IMR-90 (cell line): ENCODE data around the gene PRKCH. TPM values are rescaled to one million over a fixed set of nuclear protein-coding genes. Genes with fewer than 3 reads are reported as not detected.
A peak's percentile ranks its signal among the peaks of the same experiment; 100 is the strongest.

Experiments
- ATAC-seq: fragments of 200-7000 bp; cut with Tn5 transposase; 2 replicates; pipeline ENCODE4 v1.9.1; 2020; ENCODE audit warnings: low read depth, mild to moderate bottlenecking, moderate library complexity
- BruUV-seq: library from RNA; stranded (reverse); fragments of 400-500 nt; replicated peaks from 2 replicates; lab custom pipeline; 2021; lab: Mats Ljungman, UMichigan
- CTCF ChIA-PET: fragments of 300-600 bp; formaldehyde crosslinking; extraction: SDS; loops from one replicate; lab custom pipeline; 2021; ENCODE audit warnings: antibody characterized with exemption; lab: Yijun Ruan, JAX
- POLR2A ChIA-PET: fragments of 300-600 bp; sonication (Branson Sonifier 250); formaldehyde crosslinking; loops from one replicate; lab custom pipeline; 2022; ENCODE audit warnings: antibody characterized with exemption; ENCODE audit not compliant: unreplicated experiment; lab: Charles Lee
- DNase-seq: peaks from one replicate; pipeline ENCODE4 v3.0.0; 2013
- H2AFZ ChIP-seq: replicated peaks from 2 replicates; pipeline ENCODE3; 2013; ENCODE audit warnings: low read length, mild to moderate bottlenecking; ENCODE audit not compliant: poor library complexity
- H2AK5ac ChIP-seq: 2 replicates; pipeline ENCODE4 v1.6.1; 2013; ENCODE audit warnings: low read depth, low read length, inconsistent platforms
- H2AK9ac ChIP-seq: replicated peaks from 2 replicates; pipeline ENCODE3; 2013; ENCODE audit warnings: mild to moderate bottlenecking, low read depth, low read length, moderate library complexity; ENCODE audit not compliant: poor library complexity
- H2BK120ac ChIP-seq: 2 replicates; pipeline ENCODE4 v1.6.1; 2013; ENCODE audit warnings: low read depth, low read length, inconsistent platforms
- H2BK15ac ChIP-seq: 3 replicates; pipeline ENCODE4 v1.6.1; 2013; ENCODE audit warnings: low read depth, low read length, inconsistent platforms
- H2BK20ac ChIP-seq: 2 replicates; pipeline ENCODE4 v1.6.1; 2013; ENCODE audit warnings: low read depth, mild to moderate bottlenecking, inconsistent platforms, low read length, moderate library complexity
- H2BK5ac ChIP-seq: 2 replicates; pipeline ENCODE4 v1.6.1; 2013; ENCODE audit warnings: mild to moderate bottlenecking, low read depth, low read length, inconsistent platforms; ENCODE audit not compliant: poor library complexity, severe bottlenecking
- H3K14ac ChIP-seq: replicated peaks from 2 replicates; pipeline ENCODE4 v1.6.1; 2013; ENCODE audit warnings: low read depth, low read length, inconsistent platforms
- H3K18ac ChIP-seq: 2 replicates; pipeline ENCODE4 v1.6.1; 2013; ENCODE audit warnings: low read depth, low read length, control low read depth
- H3K23ac ChIP-seq: 2 replicates; pipeline ENCODE4 v1.6.1; 2013; ENCODE audit warnings: low read depth, low read length, inconsistent platforms
- H3K27ac ChIP-seq: 2 replicates; pipeline ENCODE4 v1.5.1; 2013; ENCODE audit warnings: mild to moderate bottlenecking, control low read depth, low read length; ENCODE audit not compliant: insufficient read depth
- H3K27me3 ChIP-seq: 2 replicates; pipeline ENCODE4 v1.6.1; 2013; ENCODE audit warnings: low read length; ENCODE audit not compliant: control insufficient read depth, insufficient read depth
- H3K36me3 ChIP-seq: 2 replicates; pipeline ENCODE4 v1.6.1; 2013; ENCODE audit warnings: low read length, mixed read lengths; ENCODE audit not compliant: control insufficient read depth, insufficient read depth
- H3K4ac ChIP-seq: 2 replicates; pipeline ENCODE4 v1.6.1; 2013; ENCODE audit warnings: low read depth, low read length, inconsistent platforms
- H3K4me1 ChIP-seq: 2 replicates; pipeline ENCODE4 v1.6.1; 2013; ENCODE audit warnings: low read length, mixed read lengths; ENCODE audit not compliant: control insufficient read depth, insufficient read depth
- H3K4me2 ChIP-seq: 2 replicates; pipeline ENCODE4 v1.6.1; 2013; ENCODE audit warnings: low read depth, mild to moderate bottlenecking, control low read depth, low read length, moderate library complexity
- H3K4me3 ChIP-seq: 2 replicates; pipeline ENCODE4 v1.5.1; 2013; ENCODE audit warnings: low read depth, mild to moderate bottlenecking, control low read depth, low read length, moderate library complexity; ENCODE audit not compliant: insufficient read depth
- H3K56ac ChIP-seq: 2 replicates; pipeline ENCODE4 v1.6.1; 2013; ENCODE audit warnings: low read length, inconsistent platforms; ENCODE audit not compliant: insufficient read depth; ENCODE audit errors: extremely low read depth
- H3K79me1 ChIP-seq, 2 experiments: 2 replicates each; pipeline ENCODE4 v1.6.1; 2013; ENCODE audit warnings: low read length in 2 of 2, inconsistent platforms in 1 of 2, low read depth in 1 of 2
- H3K9ac ChIP-seq: 2 replicates; pipeline ENCODE4 v1.6.1; 2013; ENCODE audit warnings: low read depth, low read length, control low read depth
- H3K9me1 ChIP-seq: 2 replicates; pipeline ENCODE4 v1.6.1; 2013; ENCODE audit warnings: low read length, inconsistent platforms; ENCODE audit not compliant: insufficient read depth
- H3K9me3 ChIP-seq: 2 replicates; pipeline ENCODE4 v1.6.1; 2013; ENCODE audit warnings: low read length; ENCODE audit not compliant: control insufficient read depth, insufficient read depth
- H4K20me1 ChIP-seq: 2 replicates; pipeline ENCODE4 v1.6.1; 2013; ENCODE audit warnings: low read length, inconsistent platforms; ENCODE audit not compliant: insufficient read depth
- H4K5ac ChIP-seq: 2 replicates; pipeline ENCODE4 v1.6.1; 2013; ENCODE audit warnings: mild to moderate bottlenecking, low read depth, low read length, control low read depth
- H4K8ac ChIP-seq, 2 experiments: 2 replicates each; pipeline ENCODE4 v1.6.1; 2013; ENCODE audit warnings: low read depth in 2 of 2, low read length in 2 of 2, control low read depth in 1 of 2, inconsistent platforms in 1 of 2
- H4K91ac ChIP-seq: 2 replicates; pipeline ENCODE4 v1.6.1; 2013; ENCODE audit warnings: low read depth, low read length, inconsistent platforms; ENCODE audit not compliant: insufficient read depth
- CHD1 ChIP-seq: IDR thresholded peaks from 2 replicates; pipeline ENCODE4 v1.6.1; 2012; ENCODE audit warnings: low read depth, low read length, improper control_type of control experiment
- MAZ ChIP-seq: IDR thresholded peaks from 2 replicates; pipeline ENCODE4 v1.6.1; 2012; ENCODE audit warnings: low read depth, mild to moderate bottlenecking, low read length, improper control_type of control experiment, moderate library complexity, borderline replicate concordance
- WGBS, 2 experiments: methylation state at CpG; one replicate each; pipeline versions ENCODE4 v1.1.5 to v1.1.7; 2013; ENCODE audit warnings: missing lambda C conversion rate in 2 of 2; ENCODE audit not compliant: insufficient read length in 1 of 2; ENCODE audit errors: extremely low coverage in 2 of 2; 5-methylcytosine and 5-hydroxymethylcytosine counted together
- dilution Hi-C: fragments of 300-500 bp; cut with HindIII; formaldehyde crosslinking; loops from one replicate; pipeline ENCODE4 v1.14.3; 2018; ENCODE audit warnings: low sequenced_read_pairs; ENCODE audit not compliant: unreplicated experiment
- in situ Hi-C: fragments of 300-500 bp; cut with MboI; formaldehyde crosslinking; loops from 3 replicates; pipeline ENCODE4 v1.14.3; 2019; ENCODE audit warnings: low sequenced_read_pairs, inconsistent platforms, mixed read lengths
- intact Hi-C: fragments of 100-400 bp; cut with micrococcal nuclease; formaldehyde crosslinking; loops from 2 replicates; pipeline ENCODE4 v1.10.0; 2022
- polyA plus RNA-seq, 3 experiments: library from polyadenylated mRNA; depleted of rRNA; stranded (reverse); fragments of >200 nt; gene quantifications; 2 replicates each; pipeline ENCODE4 v1.2.3, GENCODE V29; 2012; ENCODE audit warnings: low replicate concordance in 1 of 3
- total RNA-seq: library from RNA; depleted of rRNA; stranded (reverse); fragments of >200 nt; gene quantifications from 2 replicates; pipeline ENCODE4 v1.2.3, GENCODE V29; 2012

Gene PRKCH
- total and polyA plus RNA-seq, 2 of the 4 experiments (the other 2 are of a cell fraction) = 1.6 to 2.3 TPM

- peaks cover 41% of the 10 kb centered on the region for H3K4me1 ChIP-seq
- H3K79me1 ChIP-seq = 0 out of 4 replicates have a peak, but pooled peaks cover 0 to 3% of the 10 kb centered on the region in 2 experiments
- H2AFZ ChIP-seq = no peak overlapping the region
- H4K20me1 ChIP-seq = no peaks in the 10 kb centered on the region
- dilution Hi-C loops (no loop called here), in situ Hi-C loops (no loop called here), intact Hi-C loops (no loop called here)
- ATAC-seq (no peak), DNase-seq (no peak)
- H4K5ac ChIP-seq = peak overlapping the region; percentile 65
- ChIA-PET CTCF (interaction anchor here (1.1 kb wide), 1 partner anchor 15 kb away, joined by 3 read pairs; no protein-coding TSS in a partner anchor), POLR2A (interaction anchor here (0.6 kb wide), 1 partner anchor 93 kb away, joined by 3 read pairs; no protein-coding TSS in a partner anchor)
- peak overlapping the region; percentile 43 for H3K27ac ChIP-seq
- H3K18ac ChIP-seq = peak overlapping the region; percentile 74
- peak overlapping the region; percentile 87 for H2AK5ac ChIP-seq
- no peak overlapping the region for H2AK9ac ChIP-seq
- H2BK120ac ChIP-seq = peak overlapping the region; percentile 98; the same call in 1 of the 2 replicates
- H3K27me3 ChIP-seq = no peaks in the 10 kb centered on the region
- no peak overlapping the region for H3K56ac ChIP-seq
- 80% methylated on average over 1 of the region's 7 CpGs; no CpG with 5 or more reads in 1 of the 2 experiments for WGBS, 2 experiments
- no peaks in the 10 kb centered on the region for H3K9me3 ChIP-seq
- H2BK5ac ChIP-seq = peak overlapping the region; percentile 43
- BruUV-seq = no TSS peak
- peak overlapping the region; percentile 28; the same call in 1 of the 2 replicates for H3K9ac ChIP-seq
- H3K4me2 ChIP-seq = no peak overlapping the region
- H3K9me1 ChIP-seq = peaks cover 13% of the 10 kb centered on the region
- H2BK20ac ChIP-seq = peak overlapping the region; percentile 63; the same call in 1 of the 2 replicates
- H3K23ac ChIP-seq = 0 out of 2 replicates have a peak overlapping the region, but pooled peaks have one; percentile 50
- H3K14ac ChIP-seq = no peak overlapping the region; the same call in none of the 2 replicates
- H3K4me3 ChIP-seq = no peak overlapping the region
- H2BK15ac ChIP-seq = peak overlapping the region; percentile 84; the same call in 2 of the 3 replicates
- H4K91ac ChIP-seq = peak overlapping the region; percentile 73; the same call in 1 of the 2 replicates
- peak overlapping the region; percentile 72 for H3K4ac ChIP-seq
- H3K36me3 ChIP-seq = no peaks in the 10 kb centered on the region
- H4K8ac ChIP-seq = peak overlapping the region; percentile 36 to 71
- TF ChIP-seq MAZ (no peak), CHD1 (no peak)
Measured at GRCh38 chr14:61545726-61546455, 224.5 kb downstream of the PRKCH start.
